Ureter (tissue), 1 donor: ENCODE results near the gene CHSY3. TPM values are rescaled to one million over a fixed set of nuclear protein-coding genes. Genes with fewer than 3 reads are reported as not detected.

Experiments
- DNase-seq: peaks from one replicate; pipeline ENCODE4 v3.0.0-alpha.2; 2020; ENCODE audit warnings: low spot score
- total RNA-seq: library from RNA; stranded (reverse); gene quantifications from one replicate; pipeline ENCODE4 v1.2.4, GENCODE V29; 2023
- donor health status: DM: yes; HTN: yes; CAD: no.

The CHSY3 gene
- total RNA-seq, 1 donor from 2014 or later: 0.96 TPM

DNA sequence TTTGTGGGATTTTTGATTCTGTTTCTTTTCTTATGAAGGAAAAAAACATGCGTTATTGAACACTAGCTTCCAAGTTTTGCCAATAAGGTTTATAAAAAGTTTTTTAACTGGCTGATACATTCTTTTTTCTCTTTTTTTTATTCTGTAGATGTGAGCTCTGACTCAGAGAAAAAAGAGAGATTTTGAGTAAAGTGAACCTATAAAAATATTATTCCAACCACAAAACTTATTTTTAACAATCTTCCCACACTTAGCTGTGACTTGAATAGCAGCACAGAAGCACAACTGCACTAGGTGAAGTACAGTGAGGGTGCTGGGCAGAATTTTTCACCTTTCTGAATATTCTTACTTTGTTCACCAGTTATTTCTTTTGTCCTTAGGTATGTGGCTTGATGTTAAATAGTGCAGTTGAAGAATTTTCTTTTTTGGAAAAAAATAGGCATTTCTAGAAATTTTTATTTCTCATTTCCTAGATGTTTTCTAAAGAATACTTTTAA lies 41.6 kb downstream of the CHSY3 start:
- no peak for DNase-seq

DNA sequence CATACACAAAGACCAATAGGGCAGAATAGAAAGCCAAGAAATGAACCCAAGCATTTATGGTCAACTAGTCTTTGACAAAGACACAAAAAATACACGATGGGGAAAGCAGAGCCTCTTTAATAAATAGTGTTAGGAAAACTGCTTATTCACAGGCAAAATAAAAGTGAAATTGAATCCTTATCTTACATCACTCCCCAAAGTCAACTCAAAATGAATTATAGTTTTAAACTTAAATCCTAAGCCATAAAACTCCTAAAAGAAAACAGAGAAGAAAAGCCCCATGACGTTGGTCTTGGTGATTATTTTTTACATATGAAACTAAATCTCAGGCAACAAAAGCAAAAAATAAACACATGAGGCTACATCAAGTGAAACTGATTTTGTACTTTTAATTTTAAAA lies 46.8 kb downstream of the CHSY3 start:
- DNase-seq: no peak

GRCh38 chr5:129958581-129958980 lies 54.3 kb downstream of the CHSY3 start:
- DNase-seq: no peak

- DNase-seq: no peak
Measured at GRCh38 chr5:129960831-129961230, 56.6 kb downstream of the CHSY3 start.

- DNase-seq: no peak
Measured at GRCh38 chr5:129962506-129962905, 58.2 kb downstream of the CHSY3 start.

DNA sequence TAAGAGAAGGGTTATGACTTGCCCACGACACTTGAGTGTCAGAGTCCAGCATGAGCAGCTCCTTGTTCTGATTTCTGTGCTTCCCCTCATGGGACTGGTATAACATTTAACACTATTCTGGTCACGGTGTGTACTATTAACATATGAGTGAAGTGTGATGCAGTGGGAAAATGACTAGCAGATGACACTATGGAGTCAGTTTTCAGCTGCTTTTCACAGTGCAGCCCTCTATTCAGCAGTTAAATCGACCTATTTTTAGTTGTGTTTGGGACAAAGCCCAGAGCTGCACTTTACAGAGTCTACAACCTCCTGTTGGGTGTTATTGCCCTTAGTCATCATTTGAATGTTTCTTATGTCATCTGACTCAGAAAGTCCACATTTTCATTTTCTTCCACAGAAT lies 59.1 kb downstream of the CHSY3 start:
- DNase-seq: no peak

DNA sequence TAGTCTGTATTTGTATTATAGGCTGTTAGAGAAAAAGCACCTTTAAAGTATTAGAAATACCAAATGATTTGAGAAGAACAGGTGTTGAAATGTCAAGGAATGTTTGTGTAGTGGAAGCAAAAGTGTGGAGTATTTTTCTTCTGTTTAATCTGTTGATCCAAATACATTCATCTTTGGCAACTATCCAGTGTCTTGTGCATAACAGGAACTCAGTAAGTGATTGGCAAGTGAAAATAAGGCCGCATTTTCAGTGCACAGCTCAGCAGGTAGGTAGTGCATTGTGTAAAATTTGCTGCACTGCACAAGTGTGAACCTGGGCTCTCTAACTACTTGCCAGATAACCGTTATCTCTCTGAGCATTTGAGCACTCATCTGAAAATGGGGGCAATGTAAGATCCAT lies 61.8 kb downstream of the CHSY3 start:
- DNase-seq: no peak

DNA sequence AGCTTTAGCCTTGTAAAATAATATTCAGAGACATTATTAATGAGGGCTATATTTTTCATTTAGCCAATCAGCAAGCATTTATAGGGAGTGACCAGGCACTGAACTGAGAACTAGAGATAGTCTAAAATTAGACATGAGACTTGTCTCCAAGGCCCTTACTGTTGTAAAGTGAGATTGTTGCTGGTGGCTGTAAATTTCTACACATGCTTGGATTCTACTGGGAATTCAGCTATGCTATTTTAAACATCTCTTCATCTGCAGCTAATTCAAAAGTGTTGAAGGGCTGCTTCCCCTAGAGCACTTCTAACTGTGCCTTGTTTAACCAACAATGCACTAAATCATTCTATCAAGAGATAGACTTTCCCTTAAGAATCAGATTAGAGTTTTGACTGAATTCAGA lies 67.4 kb downstream of the CHSY3 start:
- DNase-seq: no peak

- no peak for DNase-seq
Measured at GRCh38 chr5:129972465-129973141, 68.3 kb downstream of the CHSY3 start.

- no peak for DNase-seq
Measured at GRCh38 chr5:129973716-129974426, 69.6 kb downstream of the CHSY3 start.

DNA sequence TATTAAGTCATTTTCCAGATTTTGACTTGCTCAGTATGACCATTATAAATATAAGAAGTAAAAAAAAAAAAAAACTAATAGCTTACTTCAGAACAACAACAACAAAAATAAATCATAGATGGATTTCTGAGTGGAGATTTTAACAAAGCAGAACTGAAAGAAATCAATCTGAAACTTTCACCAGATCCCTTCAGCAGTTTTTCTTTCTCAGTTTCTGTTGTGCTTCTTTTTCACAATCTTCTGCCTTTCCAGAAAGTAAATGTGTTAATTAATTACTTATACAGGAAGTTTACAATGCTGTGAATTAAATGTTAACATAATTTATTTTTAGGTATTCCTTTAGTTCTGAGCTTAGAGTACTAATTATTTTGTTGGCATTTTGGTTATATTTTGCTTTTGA lies 73.5 kb downstream of the CHSY3 start:
- DNase-seq: no peak

- DNase-seq: no peak
Measured at GRCh38 chr5:129978270-129978669, 74.0 kb downstream of the CHSY3 start.

GRCh38 chr5:129988453-129988852 lies 84.2 kb downstream of the CHSY3 start:
- no peak for DNase-seq

DNA sequence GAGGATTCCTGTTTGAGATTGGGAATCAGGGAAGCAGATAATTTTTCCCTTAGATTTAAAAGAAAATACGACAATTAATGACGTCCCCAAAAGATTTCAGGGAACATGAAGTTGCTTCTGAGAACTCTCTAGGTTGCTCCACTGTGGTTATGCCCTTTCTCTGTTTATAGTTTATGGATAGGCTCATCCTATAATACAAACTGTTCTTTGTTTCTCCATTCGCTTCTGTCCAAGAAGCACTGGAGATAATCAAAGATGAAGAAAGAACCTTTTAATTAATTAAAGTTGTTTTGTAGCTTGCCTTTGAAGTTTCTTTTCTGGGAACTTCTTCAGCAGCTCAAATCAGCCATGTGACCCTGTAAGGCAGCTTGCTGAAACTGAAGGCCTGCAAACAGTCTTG lies 87.5 kb downstream of the CHSY3 start:
- DNase-seq: no peak

- no peak for DNase-seq
Measured at GRCh38 chr5:129996896-129997295, 92.6 kb downstream of the CHSY3 start.

DNA sequence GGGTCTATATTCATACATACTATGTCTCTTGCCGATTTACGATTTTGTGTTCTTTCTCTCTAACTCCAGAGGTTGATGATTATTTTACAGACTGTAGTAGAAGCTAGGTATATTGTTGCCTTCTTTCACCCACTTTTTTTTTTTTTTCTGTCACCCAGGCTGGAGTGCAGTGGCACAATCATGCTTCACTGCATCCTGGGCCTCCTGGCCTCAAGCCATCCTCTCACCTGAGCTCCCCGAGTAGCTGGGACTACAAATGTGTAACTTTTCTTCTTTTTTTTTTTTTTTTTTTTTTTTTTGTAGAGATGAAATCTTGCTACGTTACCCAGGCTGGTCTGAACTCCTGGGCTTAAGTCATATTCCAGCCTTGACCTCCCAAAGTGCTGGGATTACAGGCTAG lies 96.2 kb downstream of the CHSY3 start:
- no peak for DNase-seq

- no peak for DNase-seq
Measured at GRCh38 chr5:130002183-130002582, 97.9 kb downstream of the CHSY3 start.

GRCh38 chr5:130002876-130003275 lies 98.6 kb downstream of the CHSY3 start:
- DNase-seq: no peak

- DNase-seq: no peak
Measured at GRCh38 chr5:130011986-130012385, 107.7 kb downstream of the CHSY3 start.

GRCh38 chr5:130017173-130017572 lies 112.9 kb downstream of the CHSY3 start:
- no peak for DNase-seq

DNA sequence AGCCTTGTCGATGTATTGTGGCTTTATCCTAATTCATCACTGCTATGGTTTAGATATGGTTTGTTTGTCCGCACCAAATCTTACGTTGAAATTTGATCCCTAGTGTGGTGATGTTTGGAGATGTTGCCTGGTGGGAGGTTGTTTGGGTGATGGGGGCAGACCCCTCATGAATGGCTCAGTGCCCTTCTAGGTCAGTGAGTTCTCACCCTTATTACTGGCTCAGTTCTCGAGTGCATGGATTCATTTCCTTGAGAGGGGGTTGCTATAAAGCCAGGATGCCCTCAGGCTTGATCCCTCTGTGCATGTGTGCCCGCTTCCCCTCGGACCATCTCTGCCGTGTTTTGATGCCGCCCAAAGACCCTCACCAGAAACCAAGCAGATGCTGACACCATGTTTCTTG lies 114.4 kb downstream of the CHSY3 start:
- DNase-seq: no peak

- no peak for DNase-seq
Measured at GRCh38 chr5:130021000-130021399, 116.7 kb downstream of the CHSY3 start.

DNA sequence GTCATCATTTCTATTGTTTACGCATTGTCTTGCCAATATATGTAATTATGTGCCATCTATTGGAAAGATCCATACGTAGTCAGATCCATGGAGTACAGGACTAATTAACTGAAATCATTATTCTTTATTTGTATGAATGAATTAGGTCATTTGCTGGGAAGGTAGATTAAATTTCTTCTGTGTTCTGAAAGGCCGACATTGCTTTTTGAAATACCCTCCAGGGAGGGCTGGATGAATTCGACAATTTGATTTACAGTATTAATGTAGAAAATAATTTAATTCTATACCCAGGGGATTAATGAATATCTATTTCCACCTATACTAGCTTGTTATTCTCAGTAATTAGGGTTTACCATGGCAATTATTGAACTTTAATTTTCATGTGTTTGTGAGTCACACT lies 117.6 kb downstream of the CHSY3 start:
- DNase-seq: no peak

- DNase-seq: no peak
Measured at GRCh38 chr5:130023604-130024003, 119.3 kb downstream of the CHSY3 start.
